Superior temporal gyrus (tissue), 1 donor: Measurements from ENCODE around the gene SPATA3.
A peak's percentile ranks its signal among the peaks of the same experiment; 100 is the strongest.

ENCODE experiments used
- DNase-seq: peaks from one replicate; pipeline ENCODE4 v3.0.0-alpha.2; 2016; ENCODE audit errors: extremely low spot score

The SPATA3 gene

DNA sequence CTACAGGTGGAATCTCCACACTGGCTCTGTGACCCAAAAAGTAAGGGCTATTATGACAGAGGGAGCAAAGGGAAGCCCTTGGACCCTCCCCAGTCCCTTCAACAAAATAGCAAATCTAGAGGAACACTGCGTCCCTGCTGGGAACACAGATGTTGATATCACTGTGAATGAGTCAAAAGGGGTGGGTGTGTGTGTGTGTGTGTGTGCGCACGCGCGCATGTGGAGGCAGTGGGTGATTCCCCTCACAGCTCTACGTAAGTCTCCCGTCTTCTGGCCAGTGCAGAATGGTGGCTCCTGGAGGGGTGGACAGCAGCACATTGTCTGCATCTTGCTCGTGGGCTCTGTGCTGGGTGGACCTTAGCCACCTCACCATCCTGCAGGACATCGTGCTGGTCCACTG is 33.6 kb downstream of the SPATA3 start:
- no peak for DNase-seq

- DNase-seq, result no peak
Measured at GRCh38 chr2:231030725-231031124, 34.8 kb downstream of the SPATA3 start.

GRCh38 chr2:231032575-231033140 is 36.7 kb downstream of the SPATA3 start:
- no peak for DNase-seq

DNA sequence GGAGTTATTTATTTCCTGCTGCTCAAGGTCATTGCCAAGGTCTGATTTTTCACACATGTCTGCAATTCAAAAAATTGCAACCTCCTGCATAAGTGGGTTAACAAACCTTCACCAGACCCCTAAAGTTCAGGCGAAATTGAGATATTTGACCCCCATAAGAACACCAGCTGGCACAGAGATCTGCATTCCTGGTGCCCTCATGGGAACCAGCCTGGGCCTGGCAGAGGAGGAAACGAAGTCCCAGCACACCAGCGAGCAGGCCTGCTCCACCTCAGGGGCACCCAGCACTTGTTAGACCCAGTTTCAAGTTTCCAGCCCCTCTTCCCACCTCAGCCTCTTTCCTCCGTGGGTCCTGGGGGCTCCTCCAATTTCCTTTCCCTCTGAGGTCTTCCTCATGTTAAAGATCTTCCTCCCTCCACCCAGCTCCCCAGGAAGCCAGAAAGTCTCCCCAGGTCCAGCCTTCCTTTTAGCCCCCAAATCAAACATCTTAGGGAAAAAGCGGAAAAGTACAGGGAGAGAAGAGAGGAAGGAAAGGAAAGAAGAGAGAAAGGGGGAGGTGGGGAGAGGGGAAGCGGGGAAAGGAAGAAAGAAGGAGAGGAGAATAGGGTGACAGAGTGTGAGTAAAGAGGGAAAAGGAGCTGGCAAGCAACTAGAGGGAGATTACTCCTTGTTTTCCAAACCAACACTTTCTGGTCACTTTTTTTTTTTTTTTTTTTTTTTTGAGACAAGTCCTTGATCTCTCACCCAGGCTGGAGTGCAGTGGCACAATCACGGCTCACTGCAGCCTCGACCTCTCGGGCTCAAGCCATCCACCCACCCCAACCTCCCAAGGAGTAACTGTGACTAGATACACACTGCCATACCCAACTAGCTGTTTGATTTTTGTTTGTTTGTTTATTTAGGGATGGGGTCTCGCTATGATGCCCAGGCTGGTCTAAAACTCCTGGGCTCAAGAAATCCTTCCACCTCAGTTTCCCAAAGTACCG is 37.5 kb downstream of the SPATA3 start:
- DNase-seq, result no peak

DNA sequence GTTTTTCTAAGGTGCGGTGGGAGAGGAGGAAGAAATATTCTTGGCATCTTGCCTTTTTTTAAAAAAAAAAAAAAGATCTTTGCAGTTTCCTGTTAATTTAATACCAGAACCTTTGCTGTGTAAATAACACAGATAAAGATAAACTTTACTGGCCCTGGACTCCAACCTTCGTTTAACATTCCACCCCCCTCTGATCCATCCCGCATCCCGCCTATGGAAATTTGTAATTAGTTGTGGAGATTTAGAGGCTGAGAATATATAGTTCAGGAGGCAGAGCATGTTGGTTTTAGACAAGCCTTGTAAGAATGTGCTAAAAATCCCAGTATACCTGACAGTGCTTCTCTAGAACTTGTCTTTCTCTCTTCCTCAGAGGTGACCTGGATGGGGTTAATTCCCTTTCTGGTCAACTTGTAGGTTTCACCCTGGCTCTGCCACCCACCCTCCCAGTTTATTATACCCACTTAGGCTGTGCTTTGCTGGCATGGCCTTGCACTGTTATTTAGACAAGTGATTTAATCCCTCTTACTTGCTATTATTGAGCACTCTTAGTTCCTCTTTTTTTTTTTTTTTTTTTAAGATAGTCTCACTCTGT is 38.5 kb downstream of the SPATA3 start:
- DNase-seq, result no peak

- DNase-seq, result no peak
Measured at GRCh38 chr2:231036131-231036530, 40.2 kb downstream of the SPATA3 start.

- DNase-seq, result no peak
Measured at GRCh38 chr2:231036578-231037106, 40.7 kb downstream of the SPATA3 start.

DNA sequence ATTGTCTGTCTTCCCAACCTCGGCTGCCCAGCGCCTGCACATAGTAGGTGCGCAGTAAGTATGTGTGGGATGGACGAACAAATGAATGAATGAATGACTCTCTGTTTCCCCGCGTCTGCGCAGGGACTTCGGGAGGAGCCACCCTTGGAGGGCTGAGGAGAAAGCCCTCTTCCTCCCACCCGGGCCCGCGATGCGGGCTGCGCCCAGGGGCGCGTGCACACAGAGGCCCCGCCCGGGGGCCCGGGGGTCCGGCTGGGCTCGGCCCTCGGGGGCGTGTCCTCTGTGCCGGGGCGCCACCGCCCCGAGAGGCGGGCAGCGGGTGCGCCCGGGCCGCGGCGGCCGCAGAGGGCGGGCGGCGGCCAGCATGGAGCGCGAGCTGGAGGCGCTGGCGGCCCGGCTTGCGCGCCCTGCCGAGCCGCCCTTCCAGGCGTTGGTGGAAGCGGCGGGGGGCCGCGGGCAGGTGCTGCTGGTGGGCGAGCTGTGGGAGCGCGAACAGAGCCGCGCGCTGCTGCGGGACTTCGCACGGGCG is 41.3 kb downstream of the SPATA3 start, which contains the start of gene C2orf72:
C2orf72 (plus strand) TSS at position 322 of the 529 bp plus-strand sequence; CDS start at position 365, 43 bp downstream.
- no peak for DNase-seq

DNA sequence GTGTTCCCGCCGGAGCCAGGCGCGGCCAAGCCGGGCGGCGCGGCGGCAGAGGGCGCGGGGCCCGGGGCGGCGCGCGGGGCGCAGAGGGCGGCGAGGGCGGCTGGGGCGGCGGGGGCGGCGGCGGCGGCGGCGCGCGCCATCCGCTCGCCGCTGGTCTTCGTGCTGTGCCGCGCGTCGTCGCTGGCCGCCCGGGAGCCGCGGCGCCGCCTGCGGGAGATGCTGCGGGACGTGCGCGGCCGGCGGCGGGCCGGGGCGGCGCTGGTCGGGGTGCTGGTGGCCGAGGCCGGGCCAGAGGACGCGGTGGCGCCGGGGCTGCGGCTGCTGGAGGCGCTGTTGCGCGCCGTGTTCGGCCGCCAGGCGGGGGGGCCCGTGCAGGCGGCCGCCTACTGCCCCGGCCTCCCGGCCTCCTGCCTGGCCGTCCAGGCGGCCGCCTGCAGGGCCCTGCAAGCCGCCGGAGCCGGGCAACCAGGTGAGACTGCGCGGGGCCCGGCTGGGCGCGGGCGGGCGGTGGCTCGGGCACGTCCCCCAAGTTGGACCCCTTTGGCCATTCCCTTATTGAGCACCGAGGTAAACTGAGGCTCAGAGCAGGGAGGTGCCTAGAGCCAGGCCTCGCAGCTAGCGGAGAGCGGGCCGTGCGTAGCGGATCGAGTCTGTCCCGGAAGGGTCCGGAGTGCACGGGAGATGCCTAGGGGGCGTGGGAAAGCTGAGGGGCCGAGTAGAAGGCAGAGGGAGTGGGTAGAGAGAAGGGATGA is 42.0 kb downstream of the SPATA3 start:
- peak; percentile 69 for DNase-seq

DNA sequence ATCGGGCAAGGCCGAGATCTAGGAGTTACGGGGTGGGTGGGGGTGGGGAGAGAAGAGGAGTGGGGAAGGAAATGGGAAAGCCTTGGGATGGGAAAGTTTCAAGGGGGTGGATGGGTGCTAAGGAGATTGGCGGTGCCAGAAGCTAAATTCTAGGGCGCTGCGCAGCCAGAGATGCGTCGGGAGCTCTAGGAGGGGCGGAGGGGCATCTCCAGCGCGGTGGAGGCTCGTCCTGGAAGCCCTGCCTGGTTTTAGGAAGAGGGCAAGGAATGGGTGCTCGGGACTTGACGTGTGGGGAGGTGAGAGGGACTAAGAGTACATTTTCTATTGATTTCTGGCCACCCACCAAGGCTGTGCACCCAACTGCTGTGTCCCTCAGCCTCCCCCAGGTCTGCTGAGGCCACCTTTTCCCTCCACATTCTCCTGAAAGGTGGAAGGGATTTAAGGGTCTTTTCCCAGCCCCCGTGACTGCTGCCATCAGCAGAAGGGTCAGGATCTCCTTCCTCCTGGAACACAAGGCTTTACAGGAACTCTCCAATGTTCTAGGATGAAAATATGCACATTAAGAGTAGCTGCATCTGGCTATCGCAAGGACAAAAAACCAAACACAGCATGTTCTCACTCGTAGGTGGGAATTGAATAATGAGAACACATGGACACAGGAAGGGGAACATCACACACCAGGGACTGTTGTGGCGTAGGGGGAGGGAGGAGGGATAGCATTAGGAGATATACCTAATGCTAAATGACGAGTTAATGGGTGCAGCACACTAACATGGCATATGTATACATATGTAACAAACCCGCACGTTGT is 42.8 kb downstream of the SPATA3 start:
- DNase-seq, result peak; percentile 42

- no peak for DNase-seq
Measured at GRCh38 chr2:231039294-231039664, 43.4 kb downstream of the SPATA3 start.

DNA sequence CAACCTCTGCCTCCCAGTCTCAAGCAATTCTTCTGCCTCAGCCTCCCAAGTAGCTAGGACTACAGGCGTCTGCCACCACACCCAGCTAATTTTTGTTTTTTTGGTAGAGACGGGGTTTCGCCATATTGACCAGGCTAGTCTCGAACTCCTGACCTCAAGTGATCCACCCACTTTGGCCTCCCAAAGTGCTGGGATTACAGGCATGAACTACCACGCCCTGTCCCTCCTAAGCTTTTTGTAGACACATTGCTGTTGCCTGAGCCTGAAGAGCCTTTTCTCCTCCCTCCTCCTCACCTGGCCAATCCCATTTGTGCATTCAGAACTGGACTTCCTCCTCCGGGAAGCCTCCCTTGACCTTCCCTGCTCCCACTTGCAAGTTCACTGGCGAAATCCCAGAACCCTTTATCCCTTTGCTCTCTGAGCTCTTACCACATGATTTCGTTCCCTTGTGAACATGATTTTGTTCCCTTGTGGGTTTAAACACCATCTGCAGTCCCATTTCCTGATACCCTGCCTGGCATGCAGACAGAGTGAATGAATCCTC is 44.0 kb downstream of the SPATA3 start:
- DNase-seq, result no peak

- DNase-seq, result no peak
Measured at GRCh38 chr2:231041061-231041689, 45.3 kb downstream of the SPATA3 start.

DNA sequence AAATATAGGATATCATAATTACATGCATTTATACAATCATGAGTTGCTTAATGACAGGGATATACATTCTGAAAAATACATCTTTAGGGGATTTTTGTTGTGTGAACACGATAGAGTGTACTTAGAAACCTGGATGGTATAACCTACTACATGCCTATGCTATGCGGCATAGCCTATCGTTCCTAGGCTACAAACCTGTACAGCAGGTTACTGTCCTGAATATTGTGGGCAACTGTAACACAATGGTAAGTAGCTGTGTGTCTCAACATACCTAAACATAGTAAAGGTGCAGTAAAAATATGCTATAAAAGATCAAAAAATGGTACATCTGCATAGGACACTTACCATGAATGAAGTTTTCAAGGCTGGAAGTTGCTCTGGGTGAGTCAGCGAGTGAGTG is 47.9 kb downstream of the SPATA3 start:
- no peak for DNase-seq

GRCh38 chr2:231046916-231047273 is 51.0 kb downstream of the SPATA3 start:
- no peak for DNase-seq

- peak; percentile 93 for DNase-seq
Measured at GRCh38 chr2:231047274-231047922, 51.5 kb downstream of the SPATA3 start.

DNA sequence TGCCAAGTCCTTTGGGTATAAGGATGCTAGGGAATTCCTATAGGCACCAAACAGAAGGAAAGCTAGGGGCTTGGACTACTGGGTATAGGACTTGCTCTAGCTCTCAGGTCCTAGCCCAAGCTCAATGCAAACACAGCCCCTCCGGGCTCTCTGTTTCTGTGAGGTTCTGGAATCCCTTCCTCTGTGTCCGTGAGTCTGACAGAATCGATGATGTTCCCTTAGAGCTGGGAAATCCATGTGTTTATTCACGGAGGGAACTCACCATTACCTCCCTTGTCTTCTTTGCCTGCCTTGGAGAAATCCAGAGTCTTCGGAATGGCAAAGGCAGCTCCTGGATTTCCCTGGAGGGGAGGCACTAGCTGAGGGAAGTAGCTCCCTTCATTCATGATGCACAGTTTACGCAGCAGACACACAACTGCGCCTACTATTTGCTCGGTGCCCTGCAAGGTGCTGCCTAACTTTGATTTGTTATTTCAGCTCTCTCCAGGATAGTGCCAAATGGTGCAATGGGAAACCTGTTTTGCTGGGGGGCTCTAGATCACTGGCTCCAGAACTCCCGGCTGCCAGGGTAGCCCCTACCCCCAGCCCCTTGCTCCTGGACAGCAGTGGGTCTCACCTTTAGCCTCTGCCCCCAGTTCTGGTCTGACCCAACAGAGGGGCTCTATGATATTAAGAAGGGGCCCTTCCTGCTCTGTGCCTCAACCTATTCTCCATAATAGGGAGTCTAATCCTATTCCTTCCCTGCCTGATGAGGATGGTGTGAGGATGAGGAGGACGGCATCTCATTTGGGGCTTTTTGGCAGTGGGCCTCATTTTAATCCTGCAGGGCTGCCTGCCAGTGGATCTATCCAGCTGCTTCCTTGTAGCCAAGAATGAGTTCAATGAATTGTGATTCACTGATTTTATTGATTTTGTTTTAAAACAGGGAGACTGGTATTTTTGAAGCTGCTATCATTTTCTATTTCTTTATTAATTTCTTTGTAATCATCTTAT is 52.3 kb downstream of the SPATA3 start:
- no peak for DNase-seq
